ENCODE measurements around the gene FGF14.

FGF14 gene

DNA sequence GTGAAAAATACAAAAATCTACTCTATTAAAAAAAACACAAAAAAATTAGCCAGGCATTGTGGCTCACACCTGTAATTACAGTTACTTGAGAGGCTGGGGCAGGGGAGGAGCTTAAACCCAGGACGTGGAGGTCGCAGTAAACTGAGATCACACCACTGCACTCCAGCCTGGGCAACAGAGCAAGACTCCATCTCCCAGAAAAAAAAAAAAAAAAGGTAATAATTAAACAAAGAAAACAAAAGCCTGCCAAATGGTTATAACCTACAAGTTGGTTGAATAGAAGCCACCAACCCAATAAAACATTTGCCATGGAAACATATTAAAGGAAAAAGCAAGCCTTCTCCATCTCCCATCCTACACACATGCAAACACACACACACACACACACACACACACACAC lies 694.2 kb downstream of the FGF14 start:
- Histone ChIP-seq H3K4me3 (replicated peaks; ENCODE audit: low read depth, low read length) (no peak overlapping the region), H3K36me3 (ENCODE audit: control insufficient read depth, insufficient read depth, low read length) (no peaks in the 10 kb centered on the region), H3K27me3 (replicated peaks; ENCODE audit: control insufficient read depth, insufficient read depth, low read length) (no peaks in the 10 kb centered on the region)
- no peak for DNase-seq (ENCODE audit: extremely low read depth, insufficient read length)
- TF ChIP-seq, protein P1, sequence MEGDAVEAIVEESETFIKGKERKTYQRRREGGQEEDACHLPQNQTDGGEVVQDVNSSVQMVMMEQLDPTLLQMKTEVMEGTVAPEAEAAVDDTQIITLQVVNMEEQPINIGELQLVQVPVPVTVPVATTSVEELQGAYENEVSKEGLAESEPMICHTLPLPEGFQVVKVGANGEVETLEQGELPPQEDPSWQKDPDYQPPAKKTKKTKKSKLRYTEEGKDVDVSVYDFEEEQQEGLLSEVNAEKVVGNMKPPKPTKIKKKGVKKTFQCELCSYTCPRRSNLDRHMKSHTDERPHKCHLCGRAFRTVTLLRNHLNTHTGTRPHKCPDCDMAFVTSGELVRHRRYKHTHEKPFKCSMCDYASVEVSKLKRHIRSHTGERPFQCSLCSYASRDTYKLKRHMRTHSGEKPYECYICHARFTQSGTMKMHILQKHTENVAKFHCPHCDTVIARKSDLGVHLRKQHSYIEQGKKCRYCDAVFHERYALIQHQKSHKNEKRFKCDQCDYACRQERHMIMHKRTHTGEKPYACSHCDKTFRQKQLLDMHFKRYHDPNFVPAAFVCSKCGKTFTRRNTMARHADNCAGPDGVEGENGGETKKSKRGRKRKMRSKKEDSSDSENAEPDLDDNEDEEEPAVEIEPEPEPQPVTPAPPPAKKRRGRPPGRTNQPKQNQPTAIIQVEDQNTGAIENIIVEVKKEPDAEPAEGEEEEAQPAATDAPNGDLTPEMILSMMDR (IDR thresholded peaks at IDR 0.05; ENCODE audit: insufficient read depth, low read length, poor library complexity, severe bottlenecking): no peak

DNA sequence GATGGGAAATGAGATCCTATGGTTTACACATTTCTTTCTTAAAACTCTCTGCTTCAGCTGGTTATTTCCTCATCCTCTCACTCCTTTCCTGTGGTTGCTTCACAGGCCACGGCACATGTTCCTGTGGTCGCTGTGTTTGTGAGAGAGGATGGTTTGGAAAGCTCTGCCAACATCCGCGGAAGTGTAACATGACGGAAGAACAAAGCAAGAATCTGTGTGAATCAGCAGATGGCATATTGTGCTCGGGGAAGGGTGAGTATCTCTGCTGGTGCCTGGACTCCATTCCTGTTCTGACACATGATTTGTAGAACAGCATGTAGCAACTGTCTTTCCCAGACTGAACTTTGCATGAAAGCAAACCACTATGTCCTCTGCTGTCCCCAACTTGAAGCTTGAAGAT lies 695.2 kb downstream of the FGF14 start:
- no peaks in the 10 kb centered on the region for H3K36me3 ChIP-seq (ENCODE audit: control insufficient read depth, insufficient read depth, low read length)
- H3K27me3 ChIP-seq (replicated peaks; ENCODE audit: control insufficient read depth, insufficient read depth, low read length): no peaks in the 10 kb centered on the region
- TF ChIP-seq, protein P1 (IDR thresholded peaks at IDR 0.05; ENCODE audit: insufficient read depth, low read length, poor library complexity, severe bottlenecking): no peak
- no peak for DNase-seq (ENCODE audit: extremely low read depth, insufficient read length)
- no peak overlapping the region for H3K4me3 ChIP-seq (replicated peaks; ENCODE audit: low read depth, low read length)

DNA sequence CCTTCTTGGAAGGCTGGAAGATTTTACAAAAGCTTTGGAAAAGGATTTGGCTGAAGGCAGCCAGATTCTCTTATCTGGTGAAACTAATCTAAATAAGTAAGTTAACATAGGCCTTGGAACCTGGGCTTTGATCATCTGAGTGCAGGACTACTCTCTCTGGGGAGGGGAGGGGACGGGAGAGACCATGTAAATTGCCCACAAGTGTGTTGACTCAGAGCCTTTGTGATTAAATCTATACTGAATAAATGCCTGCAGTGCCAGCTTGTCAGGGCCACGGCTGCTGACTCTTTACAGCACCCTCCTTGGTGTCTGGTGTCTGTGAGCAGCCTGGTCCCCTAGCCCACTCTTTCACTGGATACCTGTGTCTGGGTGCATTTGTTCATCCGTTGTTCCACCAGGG lies 698.0 kb downstream of the FGF14 start:
- Histone ChIP-seq H3K27me3 (replicated peaks; ENCODE audit: control insufficient read depth, insufficient read depth, low read length) (no peaks in the 10 kb centered on the region), H3K4me3 (replicated peaks; ENCODE audit: low read depth, low read length) (no peak overlapping the region), H3K36me3 (ENCODE audit: control insufficient read depth, insufficient read depth, low read length) (no peaks in the 10 kb centered on the region)
- TF ChIP-seq, protein P1 (IDR thresholded peaks at IDR 0.05; ENCODE audit: insufficient read depth, low read length, poor library complexity, severe bottlenecking): no peak
- no peak for DNase-seq (ENCODE audit: extremely low read depth, insufficient read length)

DNA sequence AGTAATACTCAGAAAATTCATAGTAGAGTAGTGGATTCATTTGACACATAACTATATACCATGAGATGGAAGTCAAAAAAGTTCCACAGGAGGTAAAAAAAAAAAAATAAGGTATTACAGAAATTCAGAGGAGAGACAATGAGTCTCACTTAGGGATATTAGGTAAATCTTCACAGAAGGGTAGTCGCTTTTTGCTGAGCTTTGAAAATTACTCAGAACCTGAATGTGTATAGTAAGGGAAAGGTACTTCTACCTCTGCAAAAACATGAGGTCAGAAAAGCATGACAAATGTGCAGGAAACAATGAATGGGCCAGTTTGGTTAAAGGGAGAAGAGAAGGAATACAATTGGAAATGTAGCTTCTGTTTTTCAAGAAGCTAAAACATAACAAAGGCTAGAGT lies 698.8 kb downstream of the FGF14 start:
- H3K4me3 ChIP-seq (replicated peaks; ENCODE audit: low read depth, low read length): no peak overlapping the region
- no peak for DNase-seq (ENCODE audit: extremely low read depth, insufficient read length)
- H3K36me3 ChIP-seq (ENCODE audit: control insufficient read depth, insufficient read depth, low read length): no peaks in the 10 kb centered on the region
- H3K27me3 ChIP-seq (replicated peaks; ENCODE audit: control insufficient read depth, insufficient read depth, low read length): no peaks in the 10 kb centered on the region
- TF ChIP-seq, protein P1 (IDR thresholded peaks at IDR 0.05; ENCODE audit: insufficient read depth, low read length, poor library complexity, severe bottlenecking): no peak

DNA sequence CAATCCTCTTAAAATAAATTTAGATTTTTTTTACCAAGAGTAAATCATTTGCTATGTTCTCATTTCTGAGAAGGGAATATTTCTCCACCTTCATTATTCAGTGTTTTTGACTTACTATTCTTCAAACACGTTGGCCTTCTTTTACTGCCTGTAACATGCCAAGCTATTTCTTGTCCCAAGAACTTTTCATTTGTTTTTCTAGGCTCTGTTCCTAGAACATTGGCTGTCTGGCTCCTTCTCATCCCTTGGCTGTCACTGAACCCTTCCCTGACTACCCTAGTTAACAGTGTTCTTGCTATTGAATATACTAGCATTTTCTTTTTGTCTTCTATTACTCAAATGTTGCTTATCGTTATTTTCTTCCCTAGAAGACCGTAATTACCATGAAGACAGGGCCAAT lies 701.2 kb downstream of the FGF14 start:
- Histone ChIP-seq H3K27me3 (replicated peaks; ENCODE audit: control insufficient read depth, insufficient read depth, low read length) (no peaks in the 10 kb centered on the region), H3K4me3 (replicated peaks; ENCODE audit: low read depth, low read length) (no peak overlapping the region), H3K36me3 (ENCODE audit: control insufficient read depth, insufficient read depth, low read length) (no peaks in the 10 kb centered on the region)
- no peak for DNase-seq (ENCODE audit: extremely low read depth, insufficient read length)
- TF ChIP-seq, protein P1 (IDR thresholded peaks at IDR 0.05; ENCODE audit: insufficient read depth, low read length, poor library complexity, severe bottlenecking): no peak

DNA sequence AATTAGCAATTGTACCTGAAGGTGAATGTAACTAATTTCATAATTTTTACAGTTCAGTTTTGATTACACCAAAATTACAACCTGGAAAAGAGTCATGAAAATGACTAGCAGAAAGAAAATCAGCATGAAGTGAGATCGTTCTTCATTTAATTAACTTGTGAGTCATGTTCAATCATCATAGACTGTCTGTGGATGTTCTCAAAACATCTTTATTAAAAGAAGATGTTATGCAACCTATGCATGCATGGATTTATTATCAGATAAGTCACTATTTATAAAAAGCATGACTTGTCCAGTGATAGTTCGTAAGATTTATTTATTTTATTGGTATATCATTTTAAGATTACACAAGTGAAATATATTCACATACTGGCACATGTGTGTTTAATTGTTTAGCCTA lies 703.4 kb downstream of the FGF14 start:
- TF ChIP-seq, protein P1 (IDR thresholded peaks at IDR 0.05; ENCODE audit: insufficient read depth, low read length, poor library complexity, severe bottlenecking): no peak
- H3K27me3 ChIP-seq (replicated peaks; ENCODE audit: control insufficient read depth, insufficient read depth, low read length): no peaks in the 10 kb centered on the region
- no peaks in the 10 kb centered on the region for H3K36me3 ChIP-seq (ENCODE audit: control insufficient read depth, insufficient read depth, low read length)
- DNase-seq (ENCODE audit: extremely low read depth, insufficient read length): no peak
- H3K4me3 ChIP-seq (replicated peaks; ENCODE audit: low read depth, low read length): no peak overlapping the region
